GM19395 (cell line): Measurements from ENCODE around the gene HNRNPA3.
"Not testable (repeated sequence)": the region's sequence is repeated elsewhere in the genome, so short reads cannot be mapped to it uniquely, and the experiment has no call there.

Experiments
- ATAC-seq: cut with Tn5 transposase; IDR thresholded peaks from one replicate; pipeline ENCODE4 v1.9.1; 2021; ENCODE audit warnings: mild to moderate bottlenecking, moderate library complexity; ENCODE audit not compliant: unreplicated experiment

Gene HNRNPA3

GRCh38 chr2:177212106-177212890, at the start of gene HNRNPA3:
TSS of gene HNRNPA3 (plus strand) at chr2:177212794. CDS start at chr2:177212800, 6 bp downstream.
- ATAC-seq, result peak; percentile 89

GRCh38 chr2:177164131-177164530, 48.5 kb upstream of the HNRNPA3 start:
- no peak for ATAC-seq

GRCh38 chr2:177164584-177165052, 48.0 kb upstream of the HNRNPA3 start:
- peak; percentile 52 for ATAC-seq

GRCh38 chr2:177165061-177165583, 47.5 kb upstream of the HNRNPA3 start:
- ATAC-seq, result no peak

- ATAC-seq, result peak; percentile 67
Measured at GRCh38 chr2:177165721-177166711, 46.6 kb upstream of the HNRNPA3 start.

- peak; percentile 70 for ATAC-seq
Measured at GRCh38 chr2:177169810-177170514, 42.6 kb upstream of the HNRNPA3 start.

- ATAC-seq, result no peak
Measured at GRCh38 chr2:177171418-177171865, 41.2 kb upstream of the HNRNPA3 start.

- ATAC-seq, result no peak
Measured at GRCh38 chr2:177172034-177172880, 40.3 kb upstream of the HNRNPA3 start.

GRCh38 chr2:177174486-177174885, 38.1 kb upstream of the HNRNPA3 start:
- ATAC-seq, result no peak

GRCh38 chr2:177175917-177176668, 36.5 kb upstream of the HNRNPA3 start:
- no peak for ATAC-seq

- ATAC-seq, result no peak
Measured at GRCh38 chr2:177178797-177179196, 33.8 kb upstream of the HNRNPA3 start.

GRCh38 chr2:177179227-177179626, 33.4 kb upstream of the HNRNPA3 start:
- ATAC-seq, result no peak

GRCh38 chr2:177179671-177180070, 32.9 kb upstream of the HNRNPA3 start:
- ATAC-seq, result not testable (repeated sequence)

- ATAC-seq, result no peak
Measured at GRCh38 chr2:177180269-177181000, 32.2 kb upstream of the HNRNPA3 start.

- ATAC-seq, result no peak
Measured at GRCh38 chr2:177183860-177184259, 28.7 kb upstream of the HNRNPA3 start.

- no peak for ATAC-seq
Measured at GRCh38 chr2:177184606-177185005, 28.0 kb upstream of the HNRNPA3 start.

GRCh38 chr2:177186038-177186437, 26.6 kb upstream of the HNRNPA3 start:
- not testable (repeated sequence) for ATAC-seq

- no peak for ATAC-seq
Measured at GRCh38 chr2:177187631-177188312, 24.8 kb upstream of the HNRNPA3 start.
